Left ventricle myocardium inferior (tissue), 1 donor: ENCODE measurements around the gene OTOP1. TPM values are rescaled to one million over a fixed set of nuclear protein-coding genes. Genes with fewer than 3 reads are reported as not detected.
"Not testable (repeated sequence)": the region's sequence is repeated elsewhere in the genome, so short reads cannot be mapped to it uniquely, and the experiment has no call there.

Experiments
- DNase-seq: peaks from one replicate; pipeline ENCODE4 v3.0.0-alpha.2; 2020
- H3K27ac ChIP-seq: fragments of 200-600 bp; replicated peaks from 2 replicates; pipeline ENCODE4 v1.8.0; 2021
- H3K27me3 ChIP-seq: fragments of 200-600 bp; 2 replicates; pipeline ENCODE4 v1.8.0; 2021; ENCODE audit warnings: low read depth
- H3K36me3 ChIP-seq: fragments of 200-600 bp; 2 replicates; pipeline ENCODE4 v1.8.0; 2021
- H3K4me1 ChIP-seq: fragments of 200-600 bp; 2 replicates; pipeline ENCODE4 v1.8.0; 2021
- H3K4me3 ChIP-seq: fragments of 200-600 bp; 2 replicates; pipeline ENCODE4 v1.8.0; 2021; ENCODE audit warnings: mild to moderate bottlenecking, moderate library complexity
- H3K9me3 ChIP-seq: fragments of 200-600 bp; replicated peaks from 2 replicates; pipeline ENCODE4 v1.8.0; 2021
- CTCF ChIP-seq: fragments of 200-600 bp; IDR thresholded peaks from 2 replicates; pipeline ENCODE4 v1.8.0; 2021; ENCODE audit warnings: antibody characterized with exemption, mild to moderate bottlenecking, borderline replicate concordance
- intact Hi-C: fragments of 100-400 bp; cut with micrococcal nuclease; formaldehyde crosslinking; loops from one replicate; pipeline ENCODE4 v1.11.0; 2022
- total RNA-seq: library from RNA; stranded (reverse); fragmentation: NEBNext Ultra II Directional; extraction: Animal tissue kit (Norgen Biotek cat#: 25700); gene quantifications from one replicate; pipeline ENCODE4 v1.2.1, GENCODE V29; 2021
- donor health status: DM: no; HTN: yes; CAD: no; lungs with severe emphysema.

Gene OTOP1
- total RNA-seq, 1 donor from 2014 or later = not detected

- H3K9me3 ChIP-seq = no peaks in the 10 kb centered on the region
- no peak overlapping the region for H3K27ac ChIP-seq
- peaks cover 3% of the 10 kb centered on the region for H3K4me1 ChIP-seq
- intact Hi-C loops = no loop called here
- H3K4me3 ChIP-seq = no peak overlapping the region
- no peak for DNase-seq
- no peaks in the 10 kb centered on the region for H3K36me3 ChIP-seq
- no peak for TF ChIP-seq CTCF
- H3K27me3 ChIP-seq = no peaks in the 10 kb centered on the region
These were observed 30.1 kb upstream of the OTOP1 start for GRCh38 chr4:4256799-4257198.

GRCh38 chr4:4254666-4255065, 27.9 kb upstream of the OTOP1 start:
- TF ChIP-seq CTCF = no peak
- no peak overlapping the region for H3K4me3 ChIP-seq
- H3K27me3 ChIP-seq = no peaks in the 10 kb centered on the region
- H3K27ac ChIP-seq = no peak overlapping the region
- H3K36me3 ChIP-seq = no peaks in the 10 kb centered on the region
- H3K9me3 ChIP-seq = no peaks in the 10 kb centered on the region
- DNase-seq = no peak
- intact Hi-C loops = loop anchor here (5.0 kb wide), 1 partner anchor 78 kb away; no protein-coding TSS in a partner anchor
- H3K4me1 ChIP-seq = peaks cover 3% of the 10 kb centered on the region

GRCh38 chr4:4254199-4254598, 27.5 kb upstream of the OTOP1 start:
- Histone ChIP-seq H3K4me1 (peaks cover 3% of the 10 kb centered on the region), H3K27ac (no peak overlapping the region), H3K9me3 (no peaks in the 10 kb centered on the region), H3K4me3 (no peak overlapping the region), H3K36me3 (no peaks in the 10 kb centered on the region), H3K27me3 (no peaks in the 10 kb centered on the region)
- intact Hi-C loops = loop anchor here (5.0 kb wide), 1 partner anchor 78 kb away; no protein-coding TSS in a partner anchor
- TF ChIP-seq CTCF = no peak
- no peak for DNase-seq

- Histone ChIP-seq H3K27ac (no peak overlapping the region), H3K4me1 (peaks cover 40% of the 10 kb centered on the region), H3K9me3 (no peaks in the 10 kb centered on the region), H3K4me3 (no peak overlapping the region), H3K36me3 (peaks cover 12% of the 10 kb centered on the region), H3K27me3 (no peaks in the 10 kb centered on the region)
- intact Hi-C loops = loop anchor here (5.0 kb wide), 1 partner anchor 82 kb away; no protein-coding TSS in a partner anchor
- no peak for DNase-seq
- no peak for TF ChIP-seq CTCF
These were observed 23.1 kb upstream of the OTOP1 start for GRCh38 chr4:4249866-4250265.

GRCh38 chr4:4249342-4249741, 22.6 kb upstream of the OTOP1 start:
- H3K4me3 ChIP-seq, H3K9me3 ChIP-seq, H3K27ac ChIP-seq, DNase-seq, H3K27me3 ChIP-seq, intact Hi-C loops: not testable (repeated sequence)
- H3K36me3 ChIP-seq = peaks cover 18% of the 10 kb centered on the region
- peaks cover 40% of the 10 kb centered on the region for H3K4me1 ChIP-seq

GRCh38 chr4:4248885-4249203, 22.1 kb upstream of the OTOP1 start:
- intact Hi-C loops = no loop called here
- peaks cover 40% of the 10 kb centered on the region for H3K4me1 ChIP-seq

More at GRCh38 chr4:4248885-4249203, 22.1 kb upstream of the OTOP1 start:
- no peak for TF ChIP-seq CTCF
- H3K9me3 ChIP-seq = no peaks in the 10 kb centered on the region
- H3K27ac ChIP-seq = peak overlapping the region; percentile 98
- DNase-seq = no peak
- H3K27me3 ChIP-seq = no peaks in the 10 kb centered on the region
- H3K36me3 ChIP-seq = peaks cover 23% of the 10 kb centered on the region
- H3K4me3 ChIP-seq = peak overlapping the region; percentile 97
